Gastroesophageal sphincter (tissue), 2 donors: ENCODE data around the gene ADGB.
"Not testable (repeated sequence)": the region's sequence is repeated elsewhere in the genome, so short reads cannot be mapped to it uniquely, and the experiment has no call there.

Experiments
- POLR2A ChIP-seq, 2 donors: fragments of 450-650 bp; IDR thresholded peaks; one replicate each; pipeline ENCODE4 v1.6.1; 2017; ENCODE audit warnings: antibody characterized with exemption in 2 of 2, mild to moderate bottlenecking in 2 of 2, moderate library complexity in 1 of 2
- POLR2AphosphoS5 ChIP-seq: sonication (generic); formaldehyde crosslinking; IDR thresholded peaks from one replicate; pipeline ENCODE4 v1.6.1; 2017; ENCODE audit warnings: antibody characterized with exemption

DNA sequence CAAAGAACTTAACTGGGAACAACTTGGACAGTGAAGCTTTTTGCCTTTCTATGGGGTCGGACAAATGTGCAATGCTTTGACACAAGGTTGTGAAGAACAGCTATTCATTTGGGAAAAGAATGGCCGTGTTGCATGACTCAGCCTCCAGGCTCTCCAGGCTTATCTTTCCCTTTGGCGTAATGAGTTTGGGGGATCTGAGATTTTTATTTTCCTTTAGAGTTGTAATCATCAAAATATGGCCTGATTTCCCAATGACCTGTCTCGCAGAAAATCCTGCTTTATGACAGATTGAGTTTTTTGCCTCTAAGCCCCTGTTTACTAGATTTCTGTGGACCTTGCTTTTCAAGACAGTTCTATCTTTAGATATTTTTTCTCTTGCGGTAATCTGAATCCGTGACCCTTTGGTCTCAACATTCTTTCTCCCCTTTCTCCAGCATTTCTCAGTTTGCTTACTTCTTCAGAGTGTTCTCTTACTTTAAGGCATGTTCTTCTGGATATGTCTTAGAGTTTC lies 214.1 kb downstream of the ADGB start:
- not testable (repeated sequence) for TF ChIP-seq POLR2AphosphoS5; POLR2A (IDR thresholded peaks at IDR 0.05)
